Measurements from ENCODE around the gene CLIC6. TPM values are rescaled to one million over a fixed set of nuclear protein-coding genes. Genes with fewer than 3 reads are reported as not detected.

Gene CLIC6
- total RNA-seq, 1 donor = under 0.01 TPM

DNA sequence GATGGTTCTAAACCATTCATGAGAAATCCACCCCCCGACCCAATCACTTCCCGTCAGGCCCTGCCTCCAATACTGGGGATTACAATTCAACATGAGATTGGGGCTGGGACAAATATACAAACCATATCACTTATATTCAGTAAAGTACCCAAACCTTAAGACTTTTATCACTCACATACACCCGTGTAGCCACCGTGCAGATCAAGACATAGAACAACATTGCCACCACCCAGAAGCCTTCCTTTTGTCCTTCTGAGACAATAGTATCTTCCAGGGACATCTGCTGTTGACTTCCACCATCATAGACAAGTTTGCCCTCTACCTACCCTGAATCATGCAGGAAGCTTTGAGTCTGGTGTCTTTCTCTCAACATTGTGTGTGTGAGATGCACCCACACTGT is 37.5 kb downstream of the CLIC6 start:
- no peaks in the 10 kb centered on the region for H3K27me3 ChIP-seq (ENCODE audit: insufficient read depth, low read length)
- no peak overlapping the region for H3K4me2 ChIP-seq (ENCODE audit: insufficient read depth, low read length)
- peaks cover 36% of the 10 kb centered on the region for H3K4me1 ChIP-seq (ENCODE audit: insufficient read depth, low read length)
- no peaks in the 10 kb centered on the region for H4K20me1 ChIP-seq (ENCODE audit: insufficient read depth, low read length)
- H3K27ac ChIP-seq (ENCODE audit: low read depth, low read length) = no peak overlapping the region
- TF ChIP-seq, protein P1, sequence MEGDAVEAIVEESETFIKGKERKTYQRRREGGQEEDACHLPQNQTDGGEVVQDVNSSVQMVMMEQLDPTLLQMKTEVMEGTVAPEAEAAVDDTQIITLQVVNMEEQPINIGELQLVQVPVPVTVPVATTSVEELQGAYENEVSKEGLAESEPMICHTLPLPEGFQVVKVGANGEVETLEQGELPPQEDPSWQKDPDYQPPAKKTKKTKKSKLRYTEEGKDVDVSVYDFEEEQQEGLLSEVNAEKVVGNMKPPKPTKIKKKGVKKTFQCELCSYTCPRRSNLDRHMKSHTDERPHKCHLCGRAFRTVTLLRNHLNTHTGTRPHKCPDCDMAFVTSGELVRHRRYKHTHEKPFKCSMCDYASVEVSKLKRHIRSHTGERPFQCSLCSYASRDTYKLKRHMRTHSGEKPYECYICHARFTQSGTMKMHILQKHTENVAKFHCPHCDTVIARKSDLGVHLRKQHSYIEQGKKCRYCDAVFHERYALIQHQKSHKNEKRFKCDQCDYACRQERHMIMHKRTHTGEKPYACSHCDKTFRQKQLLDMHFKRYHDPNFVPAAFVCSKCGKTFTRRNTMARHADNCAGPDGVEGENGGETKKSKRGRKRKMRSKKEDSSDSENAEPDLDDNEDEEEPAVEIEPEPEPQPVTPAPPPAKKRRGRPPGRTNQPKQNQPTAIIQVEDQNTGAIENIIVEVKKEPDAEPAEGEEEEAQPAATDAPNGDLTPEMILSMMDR (IDR thresholded peaks at IDR 0.05; ENCODE audit: extremely low read depth, low read depth, low read length) = no peak
- H3K9me3 ChIP-seq (ENCODE audit: low read depth, low read length) = no peaks in the 10 kb centered on the region
- H3K4me3 ChIP-seq (ENCODE audit: insufficient read depth, low read length) = no peak overlapping the region
- H2AFZ ChIP-seq (ENCODE audit: low read length) = no peak overlapping the region
- H3K79me2 ChIP-seq (ENCODE audit: insufficient read depth, low read length) = no peaks in the 10 kb centered on the region
- H3K36me3 ChIP-seq (ENCODE audit: insufficient read depth, low read length) = no peaks in the 10 kb centered on the region
- DNase-seq (ENCODE audit: insufficient read length, low spot score, missing footprints) = no peak

DNA sequence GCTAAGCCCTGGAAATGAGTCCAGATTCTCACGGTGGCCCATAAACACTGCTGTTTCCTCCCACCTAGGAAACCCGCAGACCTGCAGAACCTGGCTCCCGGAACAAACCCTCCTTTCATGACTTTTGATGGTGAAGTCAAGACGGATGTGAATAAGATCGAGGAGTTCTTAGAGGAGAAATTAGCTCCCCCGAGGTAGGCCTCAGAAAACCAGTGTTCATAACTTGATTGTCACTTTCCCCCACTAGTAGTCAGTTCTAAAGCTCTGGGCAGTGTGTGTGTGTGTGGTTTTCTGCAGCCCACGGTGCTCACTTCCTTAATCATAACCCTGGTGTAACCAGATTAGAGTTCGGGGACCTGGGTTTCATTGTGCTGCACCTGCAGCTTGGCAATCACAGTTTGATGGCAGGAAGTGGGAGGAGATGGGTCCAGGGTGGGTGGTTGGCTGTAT is 39.1 kb downstream of the CLIC6 start:
- no peak overlapping the region for H3K4me2 ChIP-seq (ENCODE audit: insufficient read depth, low read length)
- H3K4me3 ChIP-seq (ENCODE audit: insufficient read depth, low read length) = no peak overlapping the region

DNA sequence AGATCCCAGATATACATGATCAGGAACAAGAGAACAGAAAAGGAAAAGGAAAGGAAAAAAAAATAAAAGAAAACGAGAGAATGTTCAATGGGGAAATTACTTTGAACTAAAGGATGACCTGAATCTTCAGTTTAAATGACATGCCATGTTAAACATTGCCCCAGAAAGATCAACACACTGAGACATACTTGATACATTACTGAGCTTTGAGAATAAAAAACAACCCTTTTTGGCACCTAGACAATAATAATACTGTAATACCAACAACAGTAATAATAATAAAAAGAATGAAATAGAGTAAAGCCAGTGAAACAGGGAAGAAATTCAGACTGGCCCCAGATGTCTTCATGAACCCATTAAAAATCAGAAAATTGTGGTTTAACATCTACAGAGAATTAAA is 44.8 kb downstream of the CLIC6 start:
- Histone ChIP-seq H3K4me2 (ENCODE audit: insufficient read depth, low read length) (peak overlapping the region; percentile 2), H4K20me1 (ENCODE audit: insufficient read depth, low read length) (no peaks in the 10 kb centered on the region), H2AFZ (ENCODE audit: low read length) (no peak overlapping the region), H3K27ac (ENCODE audit: low read depth, low read length) (no peak overlapping the region), H3K27me3 (ENCODE audit: insufficient read depth, low read length) (no peaks in the 10 kb centered on the region), H3K36me3 (ENCODE audit: insufficient read depth, low read length) (no peaks in the 10 kb centered on the region), H3K4me1 (ENCODE audit: insufficient read depth, low read length) (peaks cover 12% of the 10 kb centered on the region), H3K4me3 (ENCODE audit: insufficient read depth, low read length) (no peak overlapping the region), H3K79me2 (ENCODE audit: insufficient read depth, low read length) (no peaks in the 10 kb centered on the region), H3K9me3 (ENCODE audit: low read depth, low read length) (no peaks in the 10 kb centered on the region)
- no peak for DNase-seq (ENCODE audit: insufficient read length, low spot score, missing footprints)
- TF ChIP-seq, protein P1 (IDR thresholded peaks at IDR 0.05; ENCODE audit: extremely low read depth, low read depth, low read length) = no peak

More for the DNA sequence above, 39.1 kb downstream of the CLIC6 start:
- H3K27ac ChIP-seq (ENCODE audit: low read depth, low read length) = no peak overlapping the region
- H4K20me1 ChIP-seq (ENCODE audit: insufficient read depth, low read length) = no peaks in the 10 kb centered on the region
- H2AFZ ChIP-seq (ENCODE audit: low read length) = no peak overlapping the region
- no peaks in the 10 kb centered on the region for H3K79me2 ChIP-seq (ENCODE audit: insufficient read depth, low read length)
- no peaks in the 10 kb centered on the region for H3K27me3 ChIP-seq (ENCODE audit: insufficient read depth, low read length)
- peaks cover 25% of the 10 kb centered on the region for H3K4me1 ChIP-seq (ENCODE audit: insufficient read depth, low read length)
- no peak for DNase-seq (ENCODE audit: insufficient read length, low spot score, missing footprints)
- no peaks in the 10 kb centered on the region for H3K9me3 ChIP-seq (ENCODE audit: low read depth, low read length)
- no peaks in the 10 kb centered on the region for H3K36me3 ChIP-seq (ENCODE audit: insufficient read depth, low read length)
- TF ChIP-seq, protein P1 (IDR thresholded peaks at IDR 0.05; ENCODE audit: extremely low read depth, low read depth, low read length) = no peak

DNA sequence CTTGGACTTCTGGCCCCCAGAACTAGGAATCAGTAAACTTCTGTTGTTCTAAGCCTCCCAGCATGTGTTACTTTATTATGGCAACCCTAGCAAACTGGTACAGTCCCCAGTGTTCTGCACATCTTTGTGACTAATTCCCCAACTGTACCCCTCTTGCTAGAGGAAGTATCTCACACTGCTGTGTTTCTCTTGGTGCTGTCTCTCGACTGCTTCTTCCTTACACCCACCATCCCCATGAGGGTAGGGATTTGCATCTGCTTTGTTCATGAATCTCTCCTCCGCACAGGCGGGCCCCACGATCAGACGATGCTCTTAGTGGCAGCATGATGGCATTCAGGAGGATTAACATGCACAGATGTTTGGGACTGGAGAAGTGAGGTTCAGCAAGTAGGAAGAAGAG is 46.7 kb downstream of the CLIC6 start:
- H4K20me1 ChIP-seq (ENCODE audit: insufficient read depth, low read length) = no peaks in the 10 kb centered on the region
- no peak overlapping the region for H3K27ac ChIP-seq (ENCODE audit: low read depth, low read length)
- no peaks in the 10 kb centered on the region for H3K27me3 ChIP-seq (ENCODE audit: insufficient read depth, low read length)
- H3K79me2 ChIP-seq (ENCODE audit: insufficient read depth, low read length) = no peaks in the 10 kb centered on the region
- H2AFZ ChIP-seq (ENCODE audit: low read length) = no peak overlapping the region
- no peak for DNase-seq (ENCODE audit: insufficient read length, low spot score, missing footprints)
- no peaks in the 10 kb centered on the region for H3K36me3 ChIP-seq (ENCODE audit: insufficient read depth, low read length)
- no peaks in the 10 kb centered on the region for H3K9me3 ChIP-seq (ENCODE audit: low read depth, low read length)
- peaks cover 12% of the 10 kb centered on the region for H3K4me1 ChIP-seq (ENCODE audit: insufficient read depth, low read length)
- TF ChIP-seq, protein P1 (IDR thresholded peaks at IDR 0.05; ENCODE audit: extremely low read depth, low read depth, low read length) = no peak
- H3K4me3 ChIP-seq (ENCODE audit: insufficient read depth, low read length) = no peak overlapping the region
- H3K4me2 ChIP-seq (ENCODE audit: insufficient read depth, low read length) = no peak overlapping the region

Measured in osteoblast (primary cell).